NCI-H510A treated with DMSO at 0.1 percent for 48 hours (cell line): ENCODE measurements around the gene RPS2.

Source experiments
- DNase-seq: peaks from one replicate; lab custom pipeline; 2025; lab: John Stamatoyannopoulos, UW

Gene RPS2

DNA sequence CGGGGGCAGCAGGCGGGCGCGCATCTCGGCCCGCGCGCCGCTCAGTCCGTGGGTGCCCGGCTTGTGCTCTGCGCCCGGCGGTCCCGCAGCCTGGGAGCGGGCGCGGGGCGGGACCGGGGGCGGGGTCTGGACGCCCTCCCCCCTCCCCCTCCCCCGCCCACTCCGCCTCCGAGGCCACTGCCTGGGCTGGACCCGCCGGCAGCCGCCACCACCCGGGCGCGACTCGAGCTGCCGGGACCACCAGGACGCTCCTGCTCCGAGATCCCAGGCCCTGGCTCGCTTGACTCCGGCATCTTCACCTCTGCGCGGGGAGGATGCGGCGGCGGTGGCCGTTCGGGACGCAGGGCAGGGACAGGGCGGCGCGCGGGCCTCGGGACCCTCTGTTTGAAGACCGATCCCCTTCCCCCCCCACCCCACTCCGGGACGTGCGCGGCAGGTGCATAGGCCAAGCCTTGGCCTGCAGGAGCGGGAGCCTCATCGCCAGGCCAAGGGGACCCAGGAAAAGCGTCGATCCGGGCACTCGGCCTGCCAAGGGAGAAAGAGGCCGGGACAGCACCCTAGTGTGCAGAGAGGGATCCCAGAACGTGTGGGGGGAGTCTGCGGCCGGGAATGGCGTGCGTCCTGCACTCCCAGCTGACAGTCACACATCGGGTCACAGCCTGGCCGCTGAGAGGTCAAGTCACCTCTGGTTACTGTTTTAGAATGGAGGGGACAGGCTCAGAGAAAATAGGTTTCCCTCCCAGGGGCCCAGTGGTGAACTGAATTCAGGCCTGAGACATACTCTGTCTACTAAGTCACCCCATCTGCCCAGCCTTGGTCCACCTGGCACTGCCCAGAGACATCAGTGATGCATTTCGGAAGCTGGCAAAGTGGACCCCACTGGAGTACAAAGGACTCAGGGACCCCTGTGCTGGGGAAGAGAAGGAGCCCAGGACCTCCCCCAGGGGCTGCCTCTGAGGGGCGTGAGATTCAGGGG lies 46.0 kb downstream of the RPS2 start, which contains the start of gene HS3ST6:
TSS of gene HS3ST6 (minus strand) at position 65 of the 976 bp plus-strand sequence. CDS start 92 bp downstream, outside the sequence.
- no peak for DNase-seq

GRCh38 chr16:1917665-1918350 lies 46.8 kb downstream of the RPS2 start:
- DNase-seq = no peak

DNA sequence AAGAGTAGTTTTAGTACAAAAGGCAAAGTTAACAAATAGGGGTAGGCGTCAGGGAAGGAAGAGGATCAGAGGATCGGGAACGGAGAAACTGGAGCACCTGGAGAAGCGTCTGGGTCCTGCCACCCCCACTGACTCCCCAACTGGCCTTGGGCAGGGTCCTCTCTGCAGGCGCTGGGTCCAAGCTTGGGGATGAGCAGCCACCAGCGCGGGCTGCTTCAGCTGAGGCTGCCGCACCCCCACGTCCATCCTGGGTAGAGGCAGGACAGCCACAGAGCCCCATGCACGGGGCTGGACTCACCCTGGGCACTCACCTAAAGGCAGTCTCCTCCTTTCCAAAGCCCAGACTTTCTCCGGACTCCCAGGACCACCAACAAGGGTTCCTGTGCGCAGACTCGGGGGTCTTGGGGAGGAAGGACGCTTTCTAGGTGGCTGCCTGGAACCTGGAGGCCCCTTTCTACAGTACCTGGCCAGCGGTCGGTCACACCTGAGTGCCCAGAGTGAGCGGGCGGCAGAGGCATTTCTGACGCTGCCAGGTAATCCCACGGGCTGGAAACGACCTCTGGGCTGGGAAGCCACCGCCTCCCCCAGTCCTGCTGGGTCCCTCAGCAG lies 47.5 kb downstream of the RPS2 start:
- DNase-seq = no peak

DNA sequence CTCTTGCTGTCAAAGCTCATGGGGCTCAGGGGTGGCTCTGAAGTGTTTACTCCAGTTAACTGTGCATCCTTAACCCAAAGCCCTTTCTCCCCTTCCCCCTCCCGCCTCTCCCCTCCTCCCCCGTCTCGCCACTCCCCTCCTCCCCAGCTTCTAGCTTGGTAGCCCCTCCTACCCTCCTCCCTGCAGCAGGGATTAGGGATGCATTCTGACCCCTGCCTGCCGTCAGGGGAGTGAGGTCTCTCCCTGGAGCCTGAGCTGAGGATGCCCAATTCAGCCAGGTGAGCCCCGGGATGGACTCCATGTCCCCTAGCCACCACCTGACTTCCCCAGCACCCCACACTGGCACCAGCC lies 48.0 kb downstream of the RPS2 start:
- DNase-seq = no peak

GRCh38 chr16:1915732-1916639 lies 48.6 kb downstream of the RPS2 start:
- DNase-seq = no peak

DNA sequence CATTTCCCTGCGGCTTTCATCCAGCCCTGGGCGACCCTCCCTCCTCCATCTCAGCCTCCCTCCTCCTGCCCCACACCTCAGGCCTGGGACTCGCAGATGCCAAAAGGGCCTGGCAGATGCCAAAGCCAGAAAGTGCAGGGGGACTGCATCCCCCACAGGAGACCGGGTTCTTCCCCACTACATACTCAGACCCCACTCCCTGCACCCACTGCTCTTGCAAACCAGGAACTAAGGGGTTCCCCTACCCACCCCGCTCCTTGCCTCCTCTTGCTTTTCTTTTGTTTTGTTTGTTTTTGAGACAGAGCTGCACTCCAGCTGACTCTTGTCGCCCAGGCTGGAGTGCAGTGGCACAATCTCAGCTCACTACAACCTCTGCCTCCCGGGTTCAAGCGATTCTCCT lies 49.6 kb downstream of the RPS2 start:
- DNase-seq = no peak

DNA sequence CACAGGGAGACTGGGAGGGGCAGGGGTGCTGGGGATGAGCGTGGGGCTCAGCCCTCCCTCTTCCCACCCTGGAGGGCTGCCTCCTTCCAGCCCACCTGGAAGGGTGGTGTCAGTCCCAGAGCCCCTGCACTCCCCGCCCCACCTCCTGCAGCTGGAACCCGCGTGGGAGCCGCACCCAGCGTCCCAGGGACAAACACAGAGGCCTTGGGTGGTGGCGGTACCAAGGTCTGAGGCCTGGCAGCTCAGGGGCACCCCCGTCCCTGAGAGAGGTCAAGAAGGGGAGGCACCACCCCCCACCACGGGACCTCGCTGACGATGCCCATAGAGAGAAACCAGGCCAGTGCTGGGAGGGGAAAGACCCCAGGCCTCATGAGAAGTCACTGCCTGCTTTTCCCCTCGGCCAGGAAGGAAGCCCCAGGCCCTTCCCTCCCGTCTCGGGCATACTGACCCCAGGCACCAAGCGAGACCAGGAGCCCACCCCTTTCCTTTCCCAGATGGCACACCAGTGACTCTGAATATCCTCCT lies 50.5 kb downstream of the RPS2 start:
- DNase-seq = no peak

GRCh38 chr16:1913327-1914083 lies 51.1 kb downstream of the RPS2 start:
- DNase-seq = peak; percentile 52

GRCh38 chr16:1912215-1912543 lies 52.4 kb downstream of the RPS2 start:
- no peak for DNase-seq
